ENCODE results near the gene ZDHHC1. TPM values are rescaled to one million over a fixed set of nuclear protein-coding genes. Genes with fewer than 3 reads are reported as not detected.

Gene ZDHHC1
- total and polyA plus RNA-seq, 7 donors = 1.7 to 11.0 (median 5.8) TPM

DNA sequence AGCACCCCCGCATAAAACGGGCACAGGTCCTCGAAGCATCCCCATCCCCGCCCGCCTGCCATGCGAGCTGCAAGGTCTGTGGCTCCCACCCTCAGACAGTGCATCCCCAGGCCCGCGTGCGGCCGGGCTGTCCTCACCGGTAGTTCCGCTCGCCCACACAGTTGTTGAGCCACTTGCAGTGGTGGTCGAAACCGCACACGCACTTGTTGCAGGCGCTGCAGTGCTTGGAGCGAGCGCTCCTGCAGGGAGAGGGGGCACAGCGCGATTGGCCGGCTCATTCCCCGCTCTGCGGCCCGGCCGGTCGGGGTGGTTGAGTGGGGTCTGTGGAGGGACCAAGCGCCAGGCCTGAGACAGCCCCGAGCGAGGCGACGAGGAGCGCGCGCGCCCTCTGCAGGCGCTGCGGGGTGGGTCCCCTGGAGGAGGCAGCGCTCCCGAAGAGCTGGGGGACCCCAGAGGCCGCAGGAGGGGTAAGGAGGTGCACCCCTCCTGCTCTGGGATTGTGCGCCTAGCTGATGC, 17.0 kb downstream of the ZDHHC1 start:
- intact Hi-C loops (cut with DNase I) = no loop called here
- H3K4me1 ChIP-seq = peaks cover 27% of the 10 kb centered on the region
- WGBS, 3 donors = 55 to 57% (median 56%) methylated on average over 42 of the region's 42 CpGs
- DNase-seq (peak; percentile 42 to 77), ATAC-seq (peak; percentile 17 to 59 (median 26))
- no peaks in the 10 kb centered on the region for H3K27me3 ChIP-seq (ENCODE audit: insufficient read depth in 3 of 3, low read length in 2 of 3)
- no peak overlapping the region for H3K27ac ChIP-seq
- H3K4me3 ChIP-seq = no peak overlapping the region
- H3K9me3 ChIP-seq = no peaks in the 10 kb centered on the region
- H3K36me3 ChIP-seq (ENCODE audit: insufficient read depth in 1 of 2, low read depth in 1 of 2) = no peaks in the 10 kb centered on the region
- TF ChIP-seq CTCF (IDR thresholded peaks at IDR 0.05) = peak; percentile 46

- Histone ChIP-seq H3K9me3 (no peaks in the 10 kb centered on the region), H3K27me3 (ENCODE audit: insufficient read depth in 3 of 3, low read length in 2 of 3) (peaks cover 0 to 5% (median 0%) of the 10 kb centered on the region in 3 donors), H3K36me3 (ENCODE audit: insufficient read depth in 1 of 2, low read depth in 1 of 2) (no peaks in the 10 kb centered on the region), H3K27ac (no peak overlapping the region), H3K4me3 (no peak overlapping the region), H3K4me1 (peaks cover 30% of the 10 kb centered on the region)
- TF ChIP-seq CTCF (IDR thresholded peaks at IDR 0.05) = no peak
- WGBS, 3 donors = 91 to 93% (median 91%) methylated on average over 19 of the region's 19 CpGs
- DNase-seq = peak in 1 of 2 donors; percentile 42
- intact Hi-C loops (cut with DNase I) = no loop called here
- ATAC-seq = no peak
Observed at GRCh38 chr16:67398546-67399217, 17.6 kb downstream of the ZDHHC1 start.

DNA sequence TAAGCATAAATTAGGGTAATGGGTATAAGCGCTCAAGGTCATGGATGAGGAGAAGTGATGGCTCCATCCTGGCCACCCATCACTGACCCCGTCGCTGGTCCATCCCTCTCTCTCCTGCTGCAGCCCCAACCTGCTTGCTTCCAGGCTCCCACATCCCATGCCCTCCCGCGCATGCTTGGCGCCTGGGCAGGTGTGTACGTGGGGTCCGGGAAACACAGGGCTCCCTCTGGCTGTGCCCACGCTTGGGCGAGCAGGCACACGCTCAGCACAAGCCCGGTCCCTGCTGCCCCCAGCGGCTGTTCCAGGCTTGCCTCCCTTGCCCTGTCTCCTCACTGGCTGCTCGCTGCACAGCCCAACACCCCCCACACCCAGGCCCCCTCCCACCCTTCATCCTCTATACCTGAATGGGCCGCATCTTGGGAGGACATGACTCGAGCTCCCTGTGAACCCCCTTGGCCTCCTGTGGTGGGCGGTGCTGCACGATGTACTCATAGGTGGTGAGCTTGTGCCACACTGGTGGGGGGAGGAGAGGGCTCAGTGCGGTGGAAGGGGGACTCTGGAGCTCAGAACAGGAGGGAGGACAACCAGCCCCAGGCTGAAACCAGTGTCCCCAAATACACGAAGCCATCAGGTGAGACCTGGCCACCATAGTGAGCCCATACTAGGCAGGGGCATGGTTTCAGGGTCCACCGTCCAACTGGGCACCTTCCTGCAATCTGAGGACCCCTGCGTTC, 18.3 kb downstream of the ZDHHC1 start:
- intact Hi-C loops (cut with DNase I) = no loop called here
- TF ChIP-seq CTCF (IDR thresholded peaks at IDR 0.05) = no peak
- H3K36me3 ChIP-seq (ENCODE audit: insufficient read depth in 1 of 2, low read depth in 1 of 2) = no peaks in the 10 kb centered on the region
- H3K27ac ChIP-seq = peak overlapping the region; percentile 50
- peaks cover 0 to 5% (median 0%) of the 10 kb centered on the region in 3 donors for H3K27me3 ChIP-seq (ENCODE audit: insufficient read depth in 3 of 3, low read length in 2 of 3)
- WGBS, 3 donors = 86 to 88% (median 86%) methylated on average over 22 of the region's 22 CpGs
- H3K4me3 ChIP-seq = no peak overlapping the region
- H3K9me3 ChIP-seq = no peaks in the 10 kb centered on the region
- ATAC-seq = no peak
- peak in 1 of 2 donors; percentile 45 for DNase-seq
- H3K4me1 ChIP-seq = peaks cover 37% of the 10 kb centered on the region

DNA sequence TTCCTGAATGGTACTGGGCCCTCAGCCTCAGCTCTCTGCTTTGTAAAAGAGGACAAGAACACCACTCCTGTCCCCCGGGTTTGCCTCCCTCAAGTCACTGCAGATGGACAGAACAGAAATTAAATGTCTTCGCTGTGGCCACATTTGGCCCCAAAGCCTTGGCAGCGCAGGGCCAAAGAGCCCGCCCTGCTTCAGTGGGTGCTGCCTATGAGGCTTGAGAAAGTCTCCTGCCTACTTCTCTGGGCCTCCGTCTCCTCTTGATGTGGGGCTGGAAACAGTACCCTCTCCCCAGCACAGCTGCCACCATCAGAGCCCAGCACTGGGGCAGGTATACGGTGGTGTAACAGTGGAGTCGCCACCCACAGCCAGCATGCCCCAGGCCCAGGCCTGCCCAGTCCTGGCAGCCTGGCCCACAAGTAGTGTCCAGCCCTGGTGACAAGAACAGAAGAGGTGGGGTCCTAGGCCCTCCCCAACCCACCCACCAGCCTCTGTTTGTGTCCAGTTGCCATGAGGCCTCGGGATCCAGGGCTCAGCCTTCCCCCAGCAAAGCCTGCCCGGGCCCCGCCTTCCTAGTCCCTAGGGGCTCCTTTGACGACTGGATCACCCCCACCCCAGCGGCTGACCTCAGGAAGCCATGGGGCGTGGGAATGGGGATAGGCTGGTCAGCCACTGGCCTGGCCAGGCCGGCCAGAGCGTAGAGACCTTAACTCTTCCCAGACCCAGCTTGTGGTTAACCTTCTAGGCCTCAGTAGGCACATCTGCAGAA, 19.1 kb downstream of the ZDHHC1 start:
- Histone ChIP-seq H3K27ac (peak overlapping the region; percentile 66), H3K36me3 (ENCODE audit: insufficient read depth in 1 of 2, low read depth in 1 of 2) (no peaks in the 10 kb centered on the region), H3K27me3 (ENCODE audit: insufficient read depth in 3 of 3, low read length in 2 of 3) (peaks cover 0 to 5% (median 0%) of the 10 kb centered on the region in 3 donors), H3K4me3 (no peak overlapping the region), H3K4me1 (peaks cover 42% of the 10 kb centered on the region), H3K9me3 (no peaks in the 10 kb centered on the region)
- ATAC-seq (no peak), DNase-seq (peak; percentile 67 to 84)
- 54 to 66% (median 55%) methylated on average over 15 of the region's 15 CpGs for WGBS, 3 donors
- no peak for TF ChIP-seq CTCF (IDR thresholded peaks at IDR 0.05)
- intact Hi-C loops (cut with DNase I) = no loop called here

Measured in psoas muscle (tissue), 8 donors.